ENCODE data around the gene NDUFB11. TPM values are rescaled to one million over a fixed set of nuclear protein-coding genes. Genes with fewer than 3 reads are reported as not detected.
A peak's percentile ranks its signal among the peaks of the same experiment; 100 is the strongest.

The NDUFB11 gene
- total RNA-seq, 4 donors from 2014 or later, result 105 to 172 (median 168) TPM

DNA sequence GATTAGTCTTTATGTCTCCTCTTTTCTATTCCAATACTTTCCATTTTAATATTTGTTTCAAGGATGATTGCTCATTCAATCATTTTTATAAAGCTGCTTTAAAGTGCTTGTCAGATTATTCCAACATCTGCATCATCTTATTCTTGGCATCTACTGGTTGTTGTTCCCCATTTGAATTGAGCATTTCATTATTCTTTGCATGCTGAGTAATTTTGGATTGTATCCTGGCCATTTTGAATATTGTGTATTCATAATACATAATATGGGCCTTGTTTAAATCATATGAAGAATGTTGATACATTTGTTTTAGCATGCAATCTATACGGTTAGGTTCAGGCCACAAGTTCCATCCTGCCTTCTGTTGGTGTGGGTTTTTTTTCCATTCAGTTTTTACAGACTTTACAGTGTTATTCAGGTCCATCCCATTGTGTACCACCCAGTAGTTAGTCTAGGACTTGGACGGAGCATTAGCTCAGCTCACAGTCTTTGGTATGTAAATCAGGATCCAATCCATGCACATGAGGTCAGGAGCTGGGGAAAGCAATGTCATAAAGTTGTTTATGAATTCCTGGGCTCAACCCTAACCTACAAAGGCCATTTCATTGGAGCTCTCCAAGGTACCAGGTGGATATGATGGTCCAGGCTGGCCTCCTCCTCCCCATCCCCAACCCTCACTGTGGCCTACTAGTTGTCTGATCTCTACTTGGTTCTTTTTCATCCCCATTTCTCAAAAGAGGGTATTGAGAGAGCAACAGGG is 46.0 kb downstream of the NDUFB11 start:
- H3K9me3 ChIP-seq, result no peaks in the 10 kb centered on the region
- no peaks in the 10 kb centered on the region for H3K4me1 ChIP-seq
- no peak overlapping the region for H3K4me3 ChIP-seq
- H3K27ac ChIP-seq, result no peak overlapping the region
- no peak for DNase-seq
- intact Hi-C loops (cut with DNase I; ENCODE audit: low total_unique reads) (no loop called here), in situ Hi-C loops (cut with MboI; ENCODE audit: low sequenced_read_pairs in 4 of 4) (loop anchor here in 1 of 4 donors (10.0 kb wide), 1 partner anchor 194 kb away; no protein-coding TSS in a partner anchor)
- TF ChIP-seq POLR2A (IDR thresholded peaks at IDR 0.05), result no peak
- TF ChIP-seq, protein P1, sequence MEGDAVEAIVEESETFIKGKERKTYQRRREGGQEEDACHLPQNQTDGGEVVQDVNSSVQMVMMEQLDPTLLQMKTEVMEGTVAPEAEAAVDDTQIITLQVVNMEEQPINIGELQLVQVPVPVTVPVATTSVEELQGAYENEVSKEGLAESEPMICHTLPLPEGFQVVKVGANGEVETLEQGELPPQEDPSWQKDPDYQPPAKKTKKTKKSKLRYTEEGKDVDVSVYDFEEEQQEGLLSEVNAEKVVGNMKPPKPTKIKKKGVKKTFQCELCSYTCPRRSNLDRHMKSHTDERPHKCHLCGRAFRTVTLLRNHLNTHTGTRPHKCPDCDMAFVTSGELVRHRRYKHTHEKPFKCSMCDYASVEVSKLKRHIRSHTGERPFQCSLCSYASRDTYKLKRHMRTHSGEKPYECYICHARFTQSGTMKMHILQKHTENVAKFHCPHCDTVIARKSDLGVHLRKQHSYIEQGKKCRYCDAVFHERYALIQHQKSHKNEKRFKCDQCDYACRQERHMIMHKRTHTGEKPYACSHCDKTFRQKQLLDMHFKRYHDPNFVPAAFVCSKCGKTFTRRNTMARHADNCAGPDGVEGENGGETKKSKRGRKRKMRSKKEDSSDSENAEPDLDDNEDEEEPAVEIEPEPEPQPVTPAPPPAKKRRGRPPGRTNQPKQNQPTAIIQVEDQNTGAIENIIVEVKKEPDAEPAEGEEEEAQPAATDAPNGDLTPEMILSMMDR (IDR thresholded peaks at IDR 0.05 in 4 of 5, conservative IDR thresholded peaks at IDR 0.05 in 1 of 5), result no peak
- H3K36me3 ChIP-seq, result no peaks in the 10 kb centered on the region
- no peak for ATAC-seq
- peaks cover 0 to 3% (median 0%) of the 10 kb centered on the region in 3 donors for H3K27me3 ChIP-seq

DNA sequence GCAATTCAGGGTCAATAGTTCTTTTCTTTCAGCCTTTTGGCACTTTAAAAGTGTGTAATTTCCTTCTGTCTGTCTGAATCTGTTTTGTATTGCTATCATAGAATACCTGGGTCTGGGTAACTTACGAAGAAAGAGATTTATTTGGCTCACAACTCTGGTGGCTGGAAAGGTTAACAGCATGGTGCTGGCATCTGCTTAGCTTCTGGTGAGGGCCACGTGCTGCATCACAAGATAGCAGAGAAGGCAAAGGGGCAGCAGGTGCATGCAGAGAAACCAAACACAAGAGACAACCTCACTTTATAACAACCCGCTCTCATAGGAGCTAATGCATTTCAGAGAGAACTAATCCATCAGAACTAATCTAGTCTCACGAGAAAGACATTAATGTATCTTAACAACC is 47.5 kb downstream of the NDUFB11 start:
- Histone ChIP-seq H3K27ac (no peak overlapping the region), H3K36me3 (no peaks in the 10 kb centered on the region), H3K27me3 (peaks cover 0 to 3% (median 0%) of the 10 kb centered on the region in 3 donors), H3K4me1 (no peaks in the 10 kb centered on the region), H3K4me3 (no peak overlapping the region), H3K9me3 (no peaks in the 10 kb centered on the region)
- ATAC-seq (no peak), DNase-seq (no peak)
- no peak for TF ChIP-seq POLR2A (IDR thresholded peaks at IDR 0.05)
- TF ChIP-seq, protein P1 (IDR thresholded peaks at IDR 0.05 in 4 of 5, conservative IDR thresholded peaks at IDR 0.05 in 1 of 5), result no peak
- intact Hi-C loops (cut with DNase I; ENCODE audit: low total_unique reads) (no loop called here), in situ Hi-C loops (cut with MboI; ENCODE audit: low sequenced_read_pairs in 4 of 4) (loop anchor here in 1 of 4 donors (10.0 kb wide), 1 partner anchor 192 kb away; no protein-coding TSS in a partner anchor)

DNA sequence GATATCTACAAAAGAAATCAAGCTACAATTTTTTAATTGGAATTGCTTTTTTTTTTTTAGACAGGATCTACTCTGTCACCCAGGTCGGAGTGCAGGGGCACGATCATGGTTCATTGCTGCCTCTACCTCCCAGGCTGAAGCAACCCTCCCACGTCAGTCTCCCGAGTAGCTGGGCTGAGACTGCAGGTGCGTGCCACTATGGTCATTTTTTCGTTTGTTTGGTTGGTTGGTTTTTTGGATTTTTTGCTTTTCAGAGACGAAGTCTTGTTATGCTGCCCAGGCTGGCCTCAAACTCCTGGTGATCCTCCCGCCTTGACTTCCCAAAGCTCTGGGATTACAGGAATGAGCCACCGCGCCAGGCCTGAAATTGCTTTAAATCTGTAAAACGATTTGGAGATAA is 50.6 kb downstream of the NDUFB11 start:
- DNase-seq (no peak), ATAC-seq (no peak)
- Histone ChIP-seq H3K27me3 (peaks cover 0 to 3% (median 0%) of the 10 kb centered on the region in 3 donors), H3K4me1 (no peaks in the 10 kb centered on the region), H3K4me3 (no peak overlapping the region), H3K27ac (no peak overlapping the region), H3K36me3 (no peaks in the 10 kb centered on the region), H3K9me3 (no peaks in the 10 kb centered on the region)
- TF ChIP-seq, protein P1 (IDR thresholded peaks at IDR 0.05 in 4 of 5, conservative IDR thresholded peaks at IDR 0.05 in 1 of 5), result no peak
- no peak for TF ChIP-seq POLR2A (IDR thresholded peaks at IDR 0.05)
- in situ Hi-C loops (cut with MboI; ENCODE audit: low sequenced_read_pairs in 4 of 4), result loop anchor here in 1 of 4 donors (10.0 kb wide), 1 partner anchor 189 kb away; no protein-coding TSS in a partner anchor
- intact Hi-C loops (cut with DNase I; ENCODE audit: low total_unique reads), result loop anchor here (5.0 kb wide), 2 partner anchors 192 to 337 kb away; partner anchors contain the start of gene SLC9A7

DNA sequence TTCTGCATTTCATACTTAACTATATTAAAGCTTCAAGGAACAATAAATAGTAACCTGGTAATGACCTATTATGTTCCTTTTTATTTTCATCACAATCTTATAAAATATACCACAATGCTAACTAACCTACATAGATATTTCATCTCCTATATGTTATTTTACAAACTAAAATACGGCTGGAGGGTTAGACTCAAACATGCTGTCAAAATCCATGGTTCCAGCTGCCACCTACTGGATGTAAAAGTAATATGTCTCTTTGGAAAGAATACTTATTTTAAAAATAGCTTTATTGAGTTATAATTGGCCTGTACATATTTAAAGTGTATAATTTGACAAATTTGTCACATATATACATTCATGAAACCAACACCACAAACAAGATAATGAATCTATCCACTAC is 51.3 kb downstream of the NDUFB11 start:
- Histone ChIP-seq H3K36me3 (no peaks in the 10 kb centered on the region), H3K4me3 (no peak overlapping the region), H3K4me1 (no peaks in the 10 kb centered on the region), H3K27ac (no peak overlapping the region), H3K9me3 (no peaks in the 10 kb centered on the region), H3K27me3 (peaks cover 0 to 3% (median 0%) of the 10 kb centered on the region in 3 donors)
- ATAC-seq (no peak), DNase-seq (no peak)
- TF ChIP-seq, protein P1 (IDR thresholded peaks at IDR 0.05 in 4 of 5, conservative IDR thresholded peaks at IDR 0.05 in 1 of 5), result peak in 3 of 5 experiments; percentile 15 to 33 (median 25)
- TF ChIP-seq POLR2A (IDR thresholded peaks at IDR 0.05), result no peak
- intact Hi-C loops (cut with DNase I; ENCODE audit: low total_unique reads) (loop anchor here (5.0 kb wide), 2 partner anchors 191 to 336 kb away; partner anchors contain the start of gene SLC9A7), in situ Hi-C loops (cut with MboI; ENCODE audit: low sequenced_read_pairs in 4 of 4) (loop anchor here in 1 of 4 donors (10.0 kb wide), 1 partner anchor 188 kb away; no protein-coding TSS in a partner anchor)

Other genes with a start within 250 kb of the NDUFB11 start
- gene JADE3, start 232.3 kb downstream of the NDUFB11 start, total RNA-seq, result 10 to 100 TPM in 1 of 4 donors, 1 to 10 TPM in 3; 2.0 to 10.9 (median 2.9) TPM
- 1 to 10 TPM; 1.4 to 4.4 (median 2.0) TPM for gene RGN, start 66.3 kb downstream of the NDUFB11 start, total RNA-seq
- gene RBM10, start 519 bp upstream of the NDUFB11 start, total RNA-seq, result 10 to 100 TPM; 18.7 to 49.3 (median 23.5) TPM
- gene UBA1, start 49.1 kb upstream of the NDUFB11 start, total RNA-seq, result 100 to 1,000 TPM; 113 to 181 (median 162) TPM
- 100 to 1,000 TPM; 124 to 208 (median 178) TPM for gene CDK16, start 74.0 kb upstream of the NDUFB11 start, total RNA-seq
- 10 to 100 TPM; 17.0 to 35.3 (median 25.0) TPM for gene USP11, start 88.3 kb upstream of the NDUFB11 start, total RNA-seq
- under 1 TPM in 3 of 4 donors, not detected in 1; 0.09 to 0.26 (median 0.25) TPM for gene ZNF157, start 225.9 kb upstream of the NDUFB11 start, total RNA-seq